HepG2 (cell line): ENCODE measurements around the gene DDR1. TPM values are rescaled to one million over a fixed set of nuclear protein-coding genes. Genes with fewer than 3 reads are reported as not detected.

ENCODE experiments used
- ATAC-seq: fragments of 200-7000 bp; cut with Tn5 transposase; 3 replicates; pipeline ENCODE4 v1.9.1; 2020; ENCODE audit warnings: mild to moderate bottlenecking, moderate library complexity
- BruUV-seq: library from RNA; stranded (reverse); fragments of 400-500 nt; replicated peaks from 2 replicates; lab custom pipeline; 2021; lab: Mats Ljungman, UMichigan
- CTCF ChIA-PET: fragments of 300-600 bp; formaldehyde crosslinking; extraction: SDS; loops from one replicate; lab custom pipeline; 2021; ENCODE audit warnings: low total read pairs, inconsistent platforms, low intra/inter-chr PET ratio; lab: Yijun Ruan, JAX
- POLR2A ChIA-PET: fragments of 350-600 bp; sonication (Branson Sonifier 250); formaldehyde crosslinking; loops from one replicate; lab custom pipeline; 2020; ENCODE audit warnings: antibody characterized with exemption, inconsistent platforms; lab: Yijun Ruan, JAX
- DNase-seq: peaks from one replicate; pipeline ENCODE4 v3.0.0-alpha.2; 2015; ENCODE audit warnings: low spot score
- FAIRE-seq: peaks from 3 replicates; lab custom pipeline; 2011; peaks lifted over from hg19 to GRCh38; lab: Jason Lieb, UNC
- H2AFZ ChIP-seq: one replicate; pipeline ENCODE4 v1.6.1; 2011; ENCODE audit warnings: low read length, inconsistent platforms
- H3K27ac ChIP-seq: fragments of 300-600 bp; 3 replicates; pipeline ENCODE4 v1.8.0; 2011; ENCODE audit warnings: mixed run types, mild to moderate bottlenecking, mixed read lengths, low read length, inconsistent platforms; ENCODE audit not compliant: insufficient read depth; ENCODE audit errors: extremely low read length
- H3K27me3 ChIP-seq, 2 experiments: fragments of 200-600 bp in 1 of 2; 2 replicates in 1 of 2; 3 replicates in 1 of 2; pipeline versions ENCODE4 v1.6.0 to v1.8.0; 2011; ENCODE audit warnings: low read length in 2 of 2, mild to moderate bottlenecking in 2 of 2, moderate library complexity in 2 of 2, inconsistent platforms in 1 of 2; ENCODE audit not compliant: insufficient read depth in 2 of 2, control insufficient read depth in 1 of 2
- H3K36me3 ChIP-seq, 2 experiments: fragments of 200-600 bp in 1 of 2; replicated peaks in 1 of 2; 2 replicates in 1 of 2; 3 replicates in 1 of 2; pipeline versions ENCODE4 v1.5.1 to v1.8.0; 2011; ENCODE audit warnings: low read length in 2 of 2, inconsistent platforms in 1 of 2; ENCODE audit not compliant: insufficient read depth in 2 of 2, control insufficient read depth in 1 of 2
- H3K4me1 ChIP-seq: 2 replicates; pipeline ENCODE4 v1.5.1; 2012; ENCODE audit warnings: low read length, inconsistent platforms; ENCODE audit not compliant: insufficient read depth
- H3K4me2 ChIP-seq: 2 replicates; pipeline ENCODE4 v1.6.0; 2011; ENCODE audit warnings: low read depth, low read length, inconsistent platforms
- H3K4me3 ChIP-seq, 3 experiments: fragments of 200-600 bp in 1 of 3; sonication (generic), shearing (Covaris generic) in 1 of 3; replicated peaks in 1 of 3; 2 replicates each; pipeline ENCODE4 v1.5.1; 2011 to 2016; ENCODE audit warnings: low read length in 3 of 3, inconsistent platforms in 2 of 3, low read depth in 2 of 3, mild to moderate bottlenecking in 2 of 3, control low read depth in 1 of 3, mixed read lengths in 1 of 3; ENCODE audit not compliant: insufficient read depth in 1 of 3
- H3K79me2 ChIP-seq: one replicate; pipeline ENCODE4 v1.6.1; 2011; ENCODE audit warnings: low read length, inconsistent platforms; ENCODE audit not compliant: insufficient read depth
- H3K9ac ChIP-seq: 2 replicates; pipeline ENCODE4 v1.6.0; 2011; ENCODE audit warnings: mild to moderate bottlenecking, low read depth, low read length, inconsistent platforms; ENCODE audit not compliant: insufficient read depth
- H3K9me3 ChIP-seq: 2 replicates; pipeline ENCODE4 v1.5.1; 2012; ENCODE audit warnings: mild to moderate bottlenecking, low read length
- H4K20me1 ChIP-seq: 2 replicates; pipeline ENCODE4 v1.6.0; 2011; ENCODE audit warnings: inconsistent platforms, mild to moderate bottlenecking, low read length, moderate library complexity; ENCODE audit not compliant: insufficient read depth
- CBFB ChIP-seq: sonication (generic); formaldehyde crosslinking; IDR thresholded peaks from 2 replicates; pipeline ENCODE4 v1.4.0; 2020; ENCODE audit warnings: missing genetic modification reagents
- MED8 ChIP-seq: sonication (generic); formaldehyde crosslinking; IDR thresholded peaks from 2 replicates; pipeline ENCODE4 v1.8.1; 2023; ENCODE audit warnings: mild to moderate bottlenecking, missing genetic modification reagents; ENCODE audit not compliant: insufficient replicate concordance
- POGZ ChIP-seq: sonication (generic); formaldehyde crosslinking; IDR thresholded peaks from 2 replicates; pipeline ENCODE4 v1.4.0; 2020; ENCODE audit warnings: mild to moderate bottlenecking, missing genetic modification reagents
- TGIF2 ChIP-seq: IDR thresholded peaks from 2 replicates; pipeline ENCODE4 v1.6.1; 2016; ENCODE audit warnings: control low read depth, missing compliant biosample characterization
- YEATS2 ChIP-seq: sonication (generic); formaldehyde crosslinking; IDR thresholded peaks from 2 replicates; pipeline ENCODE4 v1.4.0; 2020; ENCODE audit warnings: missing genetic modification reagents, borderline replicate concordance
- ZBTB1 ChIP-seq: sonication (generic); formaldehyde crosslinking; IDR thresholded peaks from 2 replicates; pipeline ENCODE4 v1.4.0; 2020; ENCODE audit warnings: missing genetic modification reagents, borderline replicate concordance
- ZEB1 ChIP-seq: IDR thresholded peaks from 2 replicates; pipeline ENCODE4 v1.6.1; 2012; ENCODE audit warnings: mild to moderate bottlenecking, low read depth, inconsistent platforms; ENCODE audit not compliant: insufficient replicate concordance
- ZNF101 ChIP-seq: sonication (generic); formaldehyde crosslinking; IDR thresholded peaks from 2 replicates; pipeline ENCODE4 v1.4.0; 2020; ENCODE audit warnings: mild to moderate bottlenecking, low read depth, missing genetic modification reagents, borderline replicate concordance
- ZNF138 ChIP-seq: sonication (generic); formaldehyde crosslinking; IDR thresholded peaks from 2 replicates; pipeline ENCODE4 v1.5.0; 2020; ENCODE audit warnings: mild to moderate bottlenecking, low read depth, missing genetic modification reagents
- ZNF205 ChIP-seq: IDR thresholded peaks from 2 replicates; pipeline ENCODE4 v1.6.1; 2018; ENCODE audit warnings: missing biosample characterization, missing genetic modification reagents
- ZNF781 ChIP-seq: sonication (generic); formaldehyde crosslinking; IDR thresholded peaks from 2 replicates; pipeline ENCODE4 v1.5.1; 2020; ENCODE audit warnings: borderline replicate concordance, mild to moderate bottlenecking, missing genetic modification reagents; ENCODE audit errors: not compliant biosample characterization
- whole genome bisulfite sequencing: methylation state at CpG from one replicate; pipeline ENCODE4 v1.1.6; 2017; ENCODE audit warnings: low lambda C conversion rate; 5-methylcytosine and 5-hydroxymethylcytosine counted together
- in situ Hi-C: cut with HindIII; loops from 2 replicates; pipeline ENCODE4 v1.10.0; 2017; ENCODE audit warnings: low pct_unique_long_range_greater_than_20kb; ENCODE audit not compliant: extremely low pct_ligation_motif_present
- intact Hi-C: fragments of 100-400 bp; cut with micrococcal nuclease; formaldehyde crosslinking; loops from one replicate; pipeline ENCODE4 v1.10.0; 2022; ENCODE audit not compliant: unreplicated experiment
- polyA plus RNA-seq, 8 experiments: library from polyadenylated mRNA; depleted of rRNA in 3 of 8; stranded (reverse) in 7 of 8; unstranded in 1 of 8; fragments of >200 nt; fragmentation: Illumina TruSeq in 4 of 8; extraction: Trizol in 4 of 8; gene quantifications; 2 replicates each; pipeline versions ENCODE4 v1.2.1 to v1.2.3, GENCODE V29; 2011 to 2016; ENCODE audit warnings: low read depth in 4 of 8, missing spikeins in 1 of 8, mixed read lengths in 1 of 8; ENCODE audit not compliant: insufficient read depth in 1 of 8
- total RNA-seq, 5 experiments: library from RNA; depleted of rRNA; stranded (reverse); fragments of >200 nt; fragmentation: Illumina TruSeq; extraction: Trizol; gene quantifications; 2 replicates each; pipeline ENCODE4 v1.2.3, GENCODE V29; 2016; ENCODE audit warnings: low read depth in 1 of 5

DDR1 gene
- total and polyA plus RNA-seq, 2 of the 13 experiments (the other 11 are each of a cell fraction or from before 2014, with no cell fraction given), result 16.7 to 20.2 TPM

- no peak overlapping the region for H3K9ac ChIP-seq
- H3K27ac ChIP-seq, result no peak overlapping the region
- no peaks in the 10 kb centered on the region for H3K9me3 ChIP-seq
- H3K4me2 ChIP-seq, result no peak overlapping the region
- H3K27me3 ChIP-seq, result no peaks in the 10 kb centered on the region
- ATAC-seq (no peak), FAIRE-seq (no peak), DNase-seq (no peak)
- no peaks in the 10 kb centered on the region for H4K20me1 ChIP-seq
- CTCF ChIA-PET, result no interaction called here
- peaks cover 7% of the 10 kb centered on the region for H3K4me1 ChIP-seq
- H3K4me3 ChIP-seq, result no peak overlapping the region
- in situ Hi-C loops, result no loop called here
- H2AFZ ChIP-seq, result no peak overlapping the region
- WGBS, result 33% methylated on average over 1 of the region's 1 CpG
- H3K36me3 ChIP-seq, result peaks cover 17 to 32% of the 10 kb centered on the region in 2 experiments; a peak in 4 of 5 replicates
- no peak for TF ChIP-seq ZNF138 (CRISPR knock-in tag)
- TF ChIP-seq YEATS2 (CRISPR knock-in tag), result no peak
- no peak for TF ChIP-seq ZBTB1 (CRISPR knock-in tag)
- TF ChIP-seq MED8 (CRISPR knock-in tag), result no peak
- no peak for TF ChIP-seq CBFB (CRISPR knock-in tag)
- no peak for TF ChIP-seq TGIF2
- TF ChIP-seq ZNF205 (CRISPR knock-in tag), result no peak
- TF ChIP-seq ZEB1, result no peak
- TF ChIP-seq POGZ, result no peak
- TF ChIP-seq ZNF101 (CRISPR knock-in tag), result no peak
- no peak for TF ChIP-seq ZNF781 (CRISPR knock-in tag)
- TF ChIP-seq, all 625 proteins: peak for 0
- H3K79me2 ChIP-seq, result no peaks in the 10 kb centered on the region
- no TSS peak for BruUV-seq
- intact Hi-C loops, result no loop called here
- POLR2A ChIA-PET, result interaction anchor here (1.3 kb wide), 1 partner anchor 13 kb away, joined by 3 read pairs; the partner anchor contains the start of gene VARS2
Measured at GRCh38 chr6:30900863-30901417, 16.6 kb downstream of the DDR1 start.
